HL-60 (cell line): Measurements from ENCODE around the gene TLR5.
A peak's percentile ranks its signal among the peaks of the same experiment; 100 is the strongest.

Experiments
- DNase-seq, 2 experiments: peaks; one replicate each; pipeline ENCODE4 v3.0.0-alpha.2; 2010 to 2020; ENCODE audit warnings: low read depth in 1 of 2, low spot score in 1 of 2
- H3K27ac ChIP-seq: fragments of 250-450 bp; sonication (Bioruptor Pico); replicated peaks from 2 replicates; pipeline ENCODE4 v1.5.1; 2020; ENCODE audit warnings: mild to moderate bottlenecking, moderate library complexity
- H3K27me3 ChIP-seq: fragments of 250-450 bp; sonication (Bioruptor Pico); 2 replicates; pipeline ENCODE4 v1.5.1; 2021; ENCODE audit warnings: mild to moderate bottlenecking, moderate library complexity; ENCODE audit not compliant: insufficient read depth, poor library complexity, severe bottlenecking
- H3K4me3 ChIP-seq: replicated peaks from 2 replicates; pipeline ENCODE4 v1.5.1; 2011; ENCODE audit warnings: mild to moderate bottlenecking, control low read depth, low read length; ENCODE audit not compliant: insufficient read depth
- CTCF ChIP-seq: IDR thresholded peaks from one replicate; pipeline ENCODE4 v1.5.1; 2011; ENCODE audit warnings: low read length, control low read depth, inconsistent platforms; ENCODE audit not compliant: insufficient read depth
- GABPA ChIP-seq: IDR thresholded peaks from 2 replicates; pipeline ENCODE4 v1.6.1; 2012; ENCODE audit warnings: low read depth
- POLR2AphosphoS5 ChIP-seq: IDR thresholded peaks from 2 replicates; pipeline ENCODE4 v1.6.1; 2012; ENCODE audit warnings: low read depth
- REST ChIP-seq: IDR thresholded peaks from 2 replicates; pipeline ENCODE4 v1.6.1; 2012; ENCODE audit warnings: low read depth; ENCODE audit not compliant: insufficient replicate concordance
- SPI1 ChIP-seq: IDR thresholded peaks from 2 replicates; pipeline ENCODE4 v1.6.1; 2012; ENCODE audit warnings: low read depth, mild to moderate bottlenecking, borderline replicate concordance

The TLR5 gene

GRCh38 chr1:223156343-223156742, 13.3 kb upstream of the TLR5 start:
- DNase-seq, result no peak
- H3K4me3 ChIP-seq, result no peak overlapping the region
- TF ChIP-seq CTCF (no peak), SPI1 (no peak), REST (no peak), GABPA (no peak), POLR2AphosphoS5 (no peak)
- H3K27me3 ChIP-seq, result no peaks in the 10 kb centered on the region
- H3K27ac ChIP-seq, result no peak overlapping the region

- no peak overlapping the region for H3K27ac ChIP-seq
- TF ChIP-seq GABPA, result no peak
- TF ChIP-seq CTCF, result no peak
- no peak for TF ChIP-seq REST
- TF ChIP-seq SPI1, result no peak
- TF ChIP-seq POLR2AphosphoS5, result no peak
These were observed 12.1 kb upstream of the TLR5 start for GRCh38 chr1:223155153-223155552.

GRCh38 chr1:223153177-223154119, 10.4 kb upstream of the TLR5 start:
- no peak for TF ChIP-seq GABPA
- TF ChIP-seq REST, result peak; percentile 35
- DNase-seq, result peak in 1 of 2 experiments; percentile 68
- Histone ChIP-seq H3K4me3 (no peak overlapping the region), H3K27ac (no peak overlapping the region), H3K27me3 (no peaks in the 10 kb centered on the region)

More at GRCh38 chr1:223155153-223155552, 12.1 kb upstream of the TLR5 start:
- no peak for DNase-seq
- H3K4me3 ChIP-seq, result no peak overlapping the region
- no peaks in the 10 kb centered on the region for H3K27me3 ChIP-seq
